Stimulated activated CD8-positive, alpha-beta memory T cell treated with anti-CD3 and anti-CD28 coated beads, Interleukin-4, amount 100 ng/mL, for 4 hours (primary cell): ENCODE results near the gene PXDC1.
A peak's percentile ranks its signal among the peaks of the same experiment; 100 is the strongest.
"Not testable (repeated sequence)": the region's sequence is repeated elsewhere in the genome, so short reads cannot be mapped to it uniquely, and the experiment has no call there.

Experiments used
- DNase-seq, 2 donors: peaks; one replicate each; pipeline ENCODE4 v3.0.0-alpha.2; 2020; ENCODE audit warnings: low read depth in 2 of 2, low spot score in 1 of 2

PXDC1 gene

DNA sequence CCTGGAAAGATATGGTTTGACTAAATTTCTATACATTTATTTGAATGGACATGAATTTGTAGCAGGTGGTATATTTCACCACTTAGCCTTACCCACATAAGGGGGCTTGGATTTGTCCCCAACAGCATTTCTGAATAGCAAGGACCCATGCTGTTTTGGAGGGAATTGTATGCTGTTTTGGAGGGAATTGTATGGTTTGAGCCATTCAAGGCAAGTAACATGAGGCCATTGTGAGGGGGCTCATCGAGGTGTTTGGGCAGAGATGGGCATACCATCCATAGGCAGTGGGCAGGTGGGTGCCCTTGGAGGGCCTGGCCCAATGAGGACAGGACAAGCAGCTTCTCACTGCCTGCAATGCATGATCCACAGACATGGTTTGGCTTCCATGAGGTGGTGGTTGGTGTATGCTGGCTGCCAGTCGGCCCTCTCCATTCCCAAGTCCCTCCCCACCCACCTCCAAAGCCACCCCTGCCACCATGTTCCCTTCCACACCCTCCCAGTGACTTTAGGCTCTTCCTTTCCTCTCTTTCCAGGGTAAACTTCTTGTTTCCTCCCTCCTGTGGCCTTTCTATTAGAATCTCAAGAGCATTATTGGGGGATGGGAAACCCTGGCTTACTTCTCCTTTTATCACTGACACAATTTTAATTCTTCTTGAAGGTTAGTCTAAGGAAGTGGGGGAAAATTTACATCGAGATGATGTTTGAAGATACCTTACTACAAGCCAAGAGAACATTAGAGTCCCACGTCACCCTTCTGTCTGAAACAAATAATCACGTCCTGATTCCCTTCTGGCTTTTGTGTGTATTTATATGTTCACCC lies 13.2 kb upstream of the PXDC1 start:
- no peak for DNase-seq

DNA sequence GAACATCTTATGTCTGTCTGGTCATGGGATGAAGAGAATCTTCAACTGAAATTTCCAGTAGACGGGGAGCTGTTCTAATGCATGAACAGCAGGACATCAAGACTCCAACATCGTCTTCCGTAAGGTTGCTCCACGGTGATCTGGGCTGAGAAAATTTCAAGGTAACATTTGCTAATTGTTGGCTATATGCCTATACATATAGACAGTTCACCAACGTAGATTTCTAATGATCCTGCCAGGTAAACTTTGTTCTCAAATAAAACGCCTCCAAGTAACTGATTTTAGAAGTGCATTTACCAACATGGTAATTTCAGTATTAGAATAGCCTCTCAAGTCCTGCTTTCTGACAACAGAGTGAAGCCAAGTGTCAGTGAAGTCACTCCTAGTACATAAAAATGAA lies 11.3 kb upstream of the PXDC1 start:
- DNase-seq = no peak

DNA sequence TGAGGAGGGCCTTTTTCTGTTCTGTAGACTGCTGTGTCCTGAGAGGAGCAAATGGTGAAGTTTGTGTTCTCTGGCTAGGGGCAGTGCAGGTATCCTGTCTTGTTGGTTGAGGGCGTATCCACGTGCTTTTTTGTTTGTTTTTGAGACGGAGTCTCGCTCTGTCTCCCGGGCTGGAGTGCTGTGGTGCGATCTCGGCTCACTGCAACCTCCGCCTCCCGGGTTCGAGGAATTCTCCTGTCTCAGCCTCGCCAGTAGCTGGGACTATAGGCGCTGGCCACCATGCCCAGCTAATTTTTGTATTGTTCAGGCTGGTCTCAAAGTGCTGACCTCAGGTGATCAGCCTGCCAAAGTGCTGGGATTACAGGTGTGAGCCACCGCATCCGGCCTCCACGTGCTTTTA lies 10.8 kb upstream of the PXDC1 start:
- no peak for DNase-seq

GRCh38 chr6:3761989-3762270 lies 10.4 kb upstream of the PXDC1 start:
- no peak for DNase-seq

GRCh38 chr6:3759646-3760232 lies 8.2 kb upstream of the PXDC1 start:
- DNase-seq = no peak

- DNase-seq = no peak
These were observed 7.3 kb upstream of the PXDC1 start for GRCh38 chr6:3758842-3759144.

DNA sequence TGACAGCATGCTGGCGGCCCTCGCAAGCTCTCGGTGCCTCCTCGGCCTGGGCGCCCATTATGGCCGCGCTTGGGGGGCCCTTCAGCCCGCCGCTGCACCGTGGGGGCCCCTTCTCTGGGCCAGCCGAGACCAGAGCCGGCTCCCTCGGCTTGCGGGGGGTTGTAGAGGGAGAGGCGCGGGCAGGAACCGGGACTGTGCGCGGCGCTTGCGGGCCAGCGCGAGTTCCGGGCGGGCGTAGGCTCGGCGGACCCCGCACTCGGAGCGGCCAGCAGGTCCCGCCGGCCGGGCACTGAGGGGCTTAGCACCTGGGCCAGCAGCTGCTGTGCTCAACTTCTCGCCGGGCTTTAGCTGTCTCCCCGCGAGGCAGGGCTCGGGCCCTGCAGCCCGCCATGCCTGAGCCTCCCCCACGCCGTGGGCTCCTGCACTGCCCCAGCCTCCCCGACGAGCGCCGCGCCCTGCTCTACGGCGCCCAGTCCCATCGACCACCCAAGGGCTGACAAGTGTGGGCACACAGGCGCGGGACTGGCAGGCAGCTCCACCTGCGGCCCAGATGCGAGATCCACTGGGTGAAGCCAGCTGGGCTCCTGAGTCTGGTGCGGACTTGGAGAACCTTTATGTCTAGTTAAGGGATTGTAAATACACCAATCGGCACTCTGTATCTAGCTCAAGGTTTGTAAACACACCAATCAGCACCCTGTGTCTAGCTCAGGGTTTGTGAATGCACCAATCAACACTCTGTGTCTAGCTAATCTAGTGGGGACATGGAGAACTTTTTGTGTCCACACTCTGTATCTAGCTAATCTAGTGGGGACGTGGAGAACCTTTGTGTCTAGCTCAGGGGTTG lies 6.7 kb upstream of the PXDC1 start:
- DNase-seq = not testable (repeated sequence)

GRCh38 chr6:3757241-3757641 lies 5.7 kb upstream of the PXDC1 start:
- no peak for DNase-seq

DNA sequence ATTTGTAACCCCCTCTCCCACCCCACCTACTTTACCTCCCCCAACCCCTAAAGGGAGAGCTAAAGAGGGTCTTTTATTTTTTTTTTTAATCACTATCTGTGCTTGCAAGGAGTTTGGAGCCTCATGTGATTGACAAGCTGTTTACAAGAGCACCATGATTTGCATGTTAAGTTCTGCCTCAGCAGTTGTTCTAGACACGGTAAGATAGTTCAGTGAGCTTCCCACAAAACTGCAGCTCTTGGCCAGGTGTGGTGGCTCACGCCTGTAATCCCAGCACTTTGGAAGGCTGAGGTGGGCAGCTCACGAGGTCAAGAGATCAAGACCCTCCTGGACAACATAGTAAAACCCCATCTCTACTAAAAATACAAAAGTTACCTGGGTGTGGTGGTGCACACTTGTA lies 5.0 kb upstream of the PXDC1 start:
- no peak for DNase-seq

DNA sequence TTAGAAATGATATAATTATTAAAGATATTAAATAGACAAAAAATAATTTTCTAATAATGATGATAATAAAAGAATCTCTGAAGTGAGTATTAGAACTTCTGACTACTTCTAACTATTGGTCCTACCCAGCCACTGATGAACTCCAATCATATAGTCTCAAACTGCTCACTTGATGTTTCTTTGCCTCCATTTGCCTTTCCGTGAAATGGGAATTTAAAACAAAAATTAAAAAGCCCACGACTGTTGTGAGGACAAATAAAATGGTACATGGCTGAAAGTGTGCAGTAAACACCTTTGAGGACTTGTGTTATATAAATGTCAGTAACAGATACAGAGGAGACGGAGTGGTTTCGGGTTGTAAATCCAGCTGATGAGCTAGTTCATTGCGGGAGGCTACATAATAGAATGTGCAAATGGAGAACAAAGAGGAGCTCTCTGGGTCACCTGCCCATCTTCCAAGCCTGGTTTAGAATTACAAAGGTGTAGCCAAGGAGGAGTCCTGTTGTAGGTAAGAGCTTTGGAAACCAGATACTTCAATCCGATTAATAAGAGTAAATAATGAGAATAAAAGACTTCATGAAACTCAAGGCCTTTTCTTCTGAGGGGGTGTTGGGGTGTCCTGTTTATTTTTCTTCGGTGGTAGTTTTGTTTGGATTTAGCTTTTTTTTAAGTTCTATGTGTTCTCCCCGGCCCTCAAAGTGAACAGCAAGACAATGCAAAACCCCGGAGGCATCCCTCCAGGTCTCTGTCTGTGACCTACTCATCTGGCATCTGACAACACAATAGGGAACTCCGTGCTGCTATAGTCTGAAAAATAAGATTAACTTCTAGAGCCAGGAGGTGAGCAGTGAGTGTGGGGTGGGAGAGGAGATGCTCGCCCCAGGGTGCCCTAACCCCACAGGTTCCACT lies 4.4 kb upstream of the PXDC1 start:
- no peak for DNase-seq

DNA sequence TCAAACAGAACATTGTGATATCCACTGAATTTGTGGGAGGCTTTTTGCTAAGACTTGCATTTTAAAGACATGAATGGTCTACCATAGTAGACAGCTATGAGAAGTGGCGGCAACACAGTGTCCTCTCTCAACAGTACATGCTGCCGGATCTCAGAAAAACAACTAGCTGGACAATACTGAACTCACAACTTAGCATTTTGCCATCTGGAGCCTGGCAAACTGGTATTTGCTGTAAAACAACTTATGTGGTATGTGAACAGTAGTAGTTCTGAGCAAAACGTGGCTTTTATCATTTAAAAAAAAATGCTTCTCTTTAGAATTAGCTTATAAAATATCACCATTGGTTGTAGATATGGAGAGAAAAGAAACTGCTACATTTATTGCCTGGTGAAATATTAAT lies 3.3 kb upstream of the PXDC1 start:
- DNase-seq = no peak

GRCh38 chr6:3754032-3754725 lies 2.7 kb upstream of the PXDC1 start:
- not testable (repeated sequence) for DNase-seq

- DNase-seq = no peak
These were observed 1.8 kb upstream of the PXDC1 start for GRCh38 chr6:3753228-3753835.

DNA sequence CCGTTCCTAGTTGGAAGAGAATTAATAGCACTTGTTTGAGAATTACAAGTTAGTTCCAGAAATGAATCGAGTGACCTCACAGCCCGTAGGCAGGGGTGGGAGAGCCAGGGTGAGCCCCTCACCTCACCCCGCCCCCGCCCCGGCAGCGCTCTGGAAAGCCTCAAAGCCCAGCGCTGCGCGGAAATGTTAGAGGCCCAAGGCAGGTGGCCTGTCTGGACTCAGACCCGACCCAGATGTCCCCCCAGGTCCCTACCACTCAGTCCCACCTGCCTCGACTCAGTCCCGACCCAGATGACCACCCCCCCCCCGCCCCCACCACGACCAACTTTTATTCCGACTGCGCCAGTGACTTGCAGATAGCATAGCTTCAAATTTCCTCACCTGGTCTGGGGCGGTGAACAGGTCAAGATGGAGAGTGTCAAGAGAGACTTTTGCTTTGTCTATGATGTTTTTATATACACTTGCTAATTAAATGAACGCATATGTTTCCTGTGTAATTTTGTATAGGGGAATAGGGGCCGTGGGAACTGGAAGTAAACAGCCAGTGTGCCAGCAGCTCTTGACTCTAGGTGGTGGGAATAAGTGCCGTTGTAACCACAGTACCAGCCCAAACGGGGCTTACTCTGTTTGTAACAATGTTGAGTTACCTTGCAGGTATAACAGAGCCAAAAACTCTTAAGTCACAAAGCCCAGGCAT lies 1.2 kb upstream of the PXDC1 start:
- DNase-seq = no peak

DNA sequence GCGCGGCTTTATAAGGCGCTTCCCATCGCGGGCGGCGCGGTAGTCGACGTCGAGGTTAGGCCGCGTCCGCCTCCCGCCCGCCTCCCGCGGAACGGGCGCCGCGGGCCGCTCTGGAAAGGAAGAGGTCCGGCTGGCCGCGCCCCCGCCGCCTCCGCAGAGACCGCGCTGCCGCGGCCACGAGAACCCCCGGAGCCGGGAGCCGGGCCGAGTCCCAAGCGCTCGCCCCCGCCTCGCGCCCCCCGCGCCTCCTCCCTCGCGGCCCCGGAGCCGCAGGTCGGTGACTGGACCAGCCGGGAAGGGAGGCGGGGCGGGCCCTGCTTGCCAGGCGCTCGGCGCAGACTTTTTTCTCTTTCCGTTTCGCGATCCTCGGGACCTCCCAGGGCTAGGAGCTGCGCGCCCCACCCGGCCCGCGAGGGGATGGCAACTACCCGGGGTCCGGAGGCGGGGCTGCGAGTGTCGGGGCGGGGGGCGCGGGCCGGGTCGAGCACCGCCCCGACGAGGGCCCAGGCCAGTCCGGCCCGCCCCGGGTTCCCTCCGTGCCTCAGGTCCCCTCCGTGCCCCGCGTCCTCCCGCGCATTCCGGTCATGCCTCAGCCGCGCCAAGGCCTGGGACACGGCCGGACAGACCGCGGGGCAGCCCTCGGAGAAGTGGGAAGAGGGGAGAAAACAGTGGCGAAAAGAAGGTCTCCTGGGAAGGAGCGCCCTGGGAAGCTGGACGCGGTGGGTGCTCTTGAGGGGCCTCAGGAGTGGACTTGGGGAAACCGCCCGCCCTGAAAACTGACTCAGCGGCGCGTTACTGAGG lies 417 bp upstream of the PXDC1 start:
- peak; percentile 31 to 40 for DNase-seq

GRCh38 chr6:3750317-3751076 lies 1.0 kb downstream of the PXDC1 start:
- no peak for DNase-seq

GRCh38 chr6:3749977-3750316 lies 1.6 kb downstream of the PXDC1 start:
- DNase-seq = no peak

GRCh38 chr6:3749067-3749841 lies 2.3 kb downstream of the PXDC1 start:
- no peak for DNase-seq
